ENCODE measurements around the gene ARHGAP1.

GRCh38 chr11:46694072-46694471, 6.3 kb downstream of the ARHGAP1 start:
- TF ChIP-seq, protein P1, sequence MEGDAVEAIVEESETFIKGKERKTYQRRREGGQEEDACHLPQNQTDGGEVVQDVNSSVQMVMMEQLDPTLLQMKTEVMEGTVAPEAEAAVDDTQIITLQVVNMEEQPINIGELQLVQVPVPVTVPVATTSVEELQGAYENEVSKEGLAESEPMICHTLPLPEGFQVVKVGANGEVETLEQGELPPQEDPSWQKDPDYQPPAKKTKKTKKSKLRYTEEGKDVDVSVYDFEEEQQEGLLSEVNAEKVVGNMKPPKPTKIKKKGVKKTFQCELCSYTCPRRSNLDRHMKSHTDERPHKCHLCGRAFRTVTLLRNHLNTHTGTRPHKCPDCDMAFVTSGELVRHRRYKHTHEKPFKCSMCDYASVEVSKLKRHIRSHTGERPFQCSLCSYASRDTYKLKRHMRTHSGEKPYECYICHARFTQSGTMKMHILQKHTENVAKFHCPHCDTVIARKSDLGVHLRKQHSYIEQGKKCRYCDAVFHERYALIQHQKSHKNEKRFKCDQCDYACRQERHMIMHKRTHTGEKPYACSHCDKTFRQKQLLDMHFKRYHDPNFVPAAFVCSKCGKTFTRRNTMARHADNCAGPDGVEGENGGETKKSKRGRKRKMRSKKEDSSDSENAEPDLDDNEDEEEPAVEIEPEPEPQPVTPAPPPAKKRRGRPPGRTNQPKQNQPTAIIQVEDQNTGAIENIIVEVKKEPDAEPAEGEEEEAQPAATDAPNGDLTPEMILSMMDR (IDR thresholded peaks at IDR 0.05; ENCODE audit: poor library complexity, severe bottlenecking) = no peak
- TF ChIP-seq RAD21 (conservative IDR thresholded peaks at IDR 0.05) (no peak), TAF1 (IDR thresholded peaks at IDR 0.05; ENCODE audit: low read depth) (no peak), POLR2AphosphoS5 (IDR thresholded peaks at IDR 0.05) (no peak), REST (IDR thresholded peaks at IDR 0.05; ENCODE audit: borderline replicate concordance) (no peak)

Measured in neural cell (in vitro differentiated cells).